Fibroblast of villous mesenchyme (primary cell): ENCODE measurements around the gene GPHN. TPM values are rescaled to one million over a fixed set of nuclear protein-coding genes. Genes with fewer than 3 reads are reported as not detected.

Source experiments
- DNase-seq: peaks from one replicate; pipeline ENCODE4 v3.0.0-alpha.2; 2010; ENCODE audit warnings: low read depth
- H3K4me3 ChIP-seq: 2 replicates; pipeline ENCODE4 v1.5.1; 2011; ENCODE audit warnings: low read depth, mild to moderate bottlenecking, low read length
- CTCF ChIP-seq: IDR thresholded peaks from 2 replicates; pipeline ENCODE4 v1.5.1; 2012; ENCODE audit warnings: low read depth, mild to moderate bottlenecking, low read length; ENCODE audit not compliant: insufficient read depth
- total RNA-seq: library from RNA; depleted of rRNA; stranded (reverse); fragments of >200 nt; gene quantifications from 2 replicates; pipeline ENCODE4 v1.2.3, GENCODE V29; 2012

Gene GPHN
- total RNA-seq, 1 donor = 9.1 TPM

DNA sequence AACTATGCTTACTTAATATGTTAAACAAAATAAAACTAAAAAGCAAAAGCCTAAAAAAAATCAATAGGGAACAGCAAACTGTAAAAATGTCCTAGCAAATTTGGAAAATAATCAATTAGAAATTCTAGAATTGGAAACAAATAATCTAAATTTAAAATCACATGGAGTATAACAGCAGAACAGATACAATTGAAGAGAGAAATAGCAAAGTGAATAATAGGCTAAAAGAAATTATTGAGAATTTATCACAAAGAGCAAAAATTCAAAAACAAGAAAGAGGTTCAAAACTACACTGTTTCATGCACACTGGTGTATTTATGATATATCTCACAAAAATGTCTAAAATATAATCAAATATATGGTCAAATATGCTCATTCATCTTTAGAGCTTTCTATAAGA is 231.9 kb downstream of the GPHN start:
- no peak overlapping the region for H3K4me3 ChIP-seq
- DNase-seq = no peak
- TF ChIP-seq CTCF = no peak

- no peak for TF ChIP-seq CTCF
- H3K4me3 ChIP-seq = no peak overlapping the region
- DNase-seq = no peak
Measured at GRCh38 chr14:66745078-66745477, 237.1 kb downstream of the GPHN start.

DNA sequence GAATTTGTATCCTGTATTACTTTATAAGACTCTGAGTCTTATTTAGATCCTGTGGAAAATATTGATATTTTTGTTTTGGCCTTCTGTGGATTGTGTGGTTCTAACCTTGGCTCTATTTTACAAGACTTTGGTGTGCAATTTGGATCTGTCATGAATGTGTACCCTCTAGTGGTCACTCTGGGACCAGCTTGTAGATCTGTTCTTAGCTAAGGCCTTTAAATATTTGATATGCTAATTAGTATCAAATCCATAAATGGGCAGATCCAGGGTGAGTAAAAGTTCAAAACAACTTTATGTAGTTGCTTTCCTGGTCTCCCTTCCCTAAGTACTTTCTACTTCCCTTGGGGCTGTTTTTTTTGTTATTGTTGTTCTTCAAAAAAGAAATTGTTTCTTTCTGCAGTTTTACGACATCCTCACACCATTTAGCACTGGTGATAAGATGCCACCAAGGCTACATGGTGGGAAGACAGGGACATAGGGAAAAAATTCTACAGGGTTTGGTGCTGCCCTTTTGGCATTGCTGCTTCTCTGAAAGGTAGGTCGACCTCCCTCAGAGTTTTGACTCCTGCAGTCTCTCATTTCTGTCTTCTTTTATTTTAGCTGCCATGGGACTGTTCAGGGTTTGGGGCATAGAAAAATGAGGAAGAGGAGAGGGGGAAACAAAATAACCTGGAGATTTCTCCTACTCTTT is 238.5 kb downstream of the GPHN start:
- peak; percentile 47 for DNase-seq
- TF ChIP-seq CTCF = peak; percentile 59
- no peak overlapping the region for H3K4me3 ChIP-seq

GRCh38 chr14:66752109-66752508 is 244.2 kb downstream of the GPHN start:
- DNase-seq = no peak
- H3K4me3 ChIP-seq = no peak overlapping the region
- TF ChIP-seq CTCF = no peak

DNA sequence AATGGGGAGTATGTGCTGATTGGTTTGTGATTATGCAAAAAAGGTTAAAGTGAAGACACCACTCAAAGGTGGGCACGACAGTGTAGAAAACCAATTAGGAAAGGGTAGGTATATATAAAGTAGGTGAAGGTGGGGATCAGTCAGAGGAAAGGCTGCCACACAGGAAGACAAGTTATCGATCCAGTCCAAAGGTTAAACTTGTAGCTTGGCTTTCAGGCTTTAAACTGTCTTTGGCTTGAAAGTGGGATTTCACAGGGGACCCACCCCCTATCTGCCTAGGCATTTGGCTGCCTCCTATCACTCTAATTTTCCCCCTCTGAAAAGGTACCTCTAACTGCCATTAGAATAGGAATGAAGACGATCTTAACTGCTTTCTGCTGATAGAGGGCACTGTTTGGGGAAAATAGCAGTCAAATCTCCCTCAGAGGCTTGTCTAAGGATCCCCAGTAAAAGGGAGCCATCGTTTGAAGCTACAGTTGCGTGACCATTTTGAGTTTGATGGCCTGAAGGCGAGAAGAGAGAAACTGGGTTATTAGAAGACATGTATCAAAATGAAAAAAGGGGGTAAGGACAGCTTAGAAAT is 250.2 kb downstream of the GPHN start:
- TF ChIP-seq CTCF = no peak
- H3K4me3 ChIP-seq = no peak overlapping the region
- DNase-seq = no peak

- DNase-seq = no peak
- TF ChIP-seq CTCF = no peak
- no peak overlapping the region for H3K4me3 ChIP-seq
Measured at GRCh38 chr14:66772146-66772545, 264.2 kb downstream of the GPHN start.

DNA sequence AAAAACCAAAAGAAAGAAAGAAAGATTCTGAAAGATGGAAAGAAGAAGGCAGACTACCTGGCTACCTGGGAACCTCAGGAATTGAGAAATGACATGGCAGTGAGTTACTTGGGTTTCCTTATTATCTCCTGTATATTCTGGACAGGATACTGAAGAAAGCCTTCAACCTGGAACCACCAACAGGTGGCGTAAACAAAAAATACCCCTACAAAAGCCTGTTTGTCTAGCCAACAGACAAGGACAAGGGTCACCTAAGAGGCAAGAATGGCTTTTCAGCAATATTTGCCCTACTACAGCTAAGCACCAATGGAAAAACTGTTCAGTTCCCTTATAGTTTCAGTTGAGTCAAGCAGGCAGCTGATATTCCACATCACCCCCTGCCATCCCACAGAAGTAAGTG is 274.9 kb downstream of the GPHN start:
- no peak for TF ChIP-seq CTCF
- H3K4me3 ChIP-seq = no peak overlapping the region
- no peak for DNase-seq
